Measurements from ENCODE around the gene GPATCH1.
"Not testable (repeated sequence)": the region's sequence is repeated elsewhere in the genome, so short reads cannot be mapped to it uniquely, and the experiment has no call there.

The GPATCH1 gene

GRCh38 chr19:33080761-33081681, at the start of gene GPATCH1:
TSS of gene GPATCH1 (plus strand) at chr19:33081181. CDS start at chr19:33081194, 13 bp downstream.
- DNase-seq, result peak; percentile 57

- DNase-seq, result no peak
Measured at GRCh38 chr19:33032218-33032781, 48.7 kb upstream of the GPATCH1 start.

GRCh38 chr19:33035461-33035860, 45.5 kb upstream of the GPATCH1 start:
- no peak for DNase-seq

GRCh38 chr19:33036370-33037167, 44.4 kb upstream of the GPATCH1 start:
- DNase-seq, result not testable (repeated sequence)

- not testable (repeated sequence) for DNase-seq
Measured at GRCh38 chr19:33037168-33038025, 43.6 kb upstream of the GPATCH1 start.

- DNase-seq, result no peak
Measured at GRCh38 chr19:33039108-33039599, 41.8 kb upstream of the GPATCH1 start.

- DNase-seq, result no peak
Measured at GRCh38 chr19:33039815-33040214, 41.2 kb upstream of the GPATCH1 start.

GRCh38 chr19:33040994-33041827, 39.8 kb upstream of the GPATCH1 start:
- DNase-seq, result no peak

GRCh38 chr19:33041828-33042160, 39.2 kb upstream of the GPATCH1 start:
- DNase-seq, result not testable (repeated sequence)

GRCh38 chr19:33047422-33047821, 33.6 kb upstream of the GPATCH1 start:
- DNase-seq, result no peak

- DNase-seq, result no peak
Measured at GRCh38 chr19:33048806-33049676, 31.9 kb upstream of the GPATCH1 start.

GRCh38 chr19:33050110-33050509, 30.9 kb upstream of the GPATCH1 start:
- no peak for DNase-seq

- DNase-seq, result no peak
Measured at GRCh38 chr19:33052352-33052972, 28.5 kb upstream of the GPATCH1 start.

- DNase-seq, result no peak
Measured at GRCh38 chr19:33054623-33055022, 26.4 kb upstream of the GPATCH1 start.

- DNase-seq, result no peak
Measured at GRCh38 chr19:33055718-33056117, 25.3 kb upstream of the GPATCH1 start.

GRCh38 chr19:33060586-33060985, 20.4 kb upstream of the GPATCH1 start:
- no peak for DNase-seq

GRCh38 chr19:33062902-33063301, 18.1 kb upstream of the GPATCH1 start:
- DNase-seq, result no peak

GRCh38 chr19:33063356-33063752, 17.6 kb upstream of the GPATCH1 start:
- DNase-seq, result no peak

GRCh38 chr19:33063753-33064457, 17.1 kb upstream of the GPATCH1 start:
- DNase-seq, result no peak
